GM18520 (cell line): Measurements from ENCODE around the gene SRSF4.

Experiments
- ATAC-seq: cut with Tn5 transposase; IDR thresholded peaks from one replicate; pipeline ENCODE4 v1.9.1; 2021; ENCODE audit not compliant: unreplicated experiment

The SRSF4 gene

DNA sequence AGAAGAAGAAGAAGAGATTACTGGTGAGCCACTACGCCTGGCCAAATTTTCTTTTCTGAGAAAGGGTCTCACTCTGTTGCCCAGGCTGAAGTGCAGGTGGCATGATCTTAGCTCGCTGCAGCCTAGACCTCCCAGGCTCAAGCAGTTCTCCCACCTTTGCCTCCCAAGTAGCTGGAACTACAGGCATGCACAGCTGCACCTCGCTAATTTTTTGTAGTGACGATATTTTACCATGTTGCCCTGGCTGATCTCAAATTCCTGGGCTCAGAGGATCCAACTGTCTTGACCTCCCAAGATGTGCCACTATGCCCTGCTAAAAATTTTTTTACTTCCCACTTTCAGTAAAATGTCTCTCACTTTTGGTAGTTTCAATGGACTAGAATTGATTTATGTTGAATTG is 82.4 kb downstream of the SRSF4 start:
- ATAC-seq: no peak
